ENCODE data around the gene ARPC2. TPM values are rescaled to one million over a fixed set of nuclear protein-coding genes. Genes with fewer than 3 reads are reported as not detected.

ARPC2 gene
- total RNA-seq, 1 experiment from 2014 or later, result 187 TPM

DNA sequence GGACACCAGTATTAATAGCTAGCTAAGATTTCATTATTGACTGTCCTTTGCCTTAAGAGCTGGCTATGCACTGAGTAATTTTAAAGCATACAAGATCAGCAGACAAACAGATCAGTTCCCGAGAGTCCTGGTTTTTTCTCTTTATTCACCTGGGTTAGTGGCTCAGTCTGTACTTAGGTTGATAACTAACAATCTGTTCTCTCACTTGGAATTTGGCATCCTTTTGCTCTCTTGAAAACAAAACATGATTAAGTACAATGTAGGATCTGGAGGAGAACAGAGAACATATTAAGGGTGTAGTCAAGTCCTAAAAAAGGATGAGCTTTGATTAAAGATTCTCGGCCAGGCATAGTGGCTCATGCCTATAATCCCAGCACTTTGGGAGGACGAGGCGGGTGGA is 16.6 kb downstream of the ARPC2 start (continued):
- no peak for TF ChIP-seq ZBTB33 (IDR thresholded peaks at IDR 0.05; ENCODE audit: extremely low read depth, insufficient replicate concordance, low read length)
- no peak for TF ChIP-seq EZH2 (IDR thresholded peaks at IDR 0.05)
- TF ChIP-seq SRF (IDR thresholded peaks at IDR 0.05; ENCODE audit: low read depth), result no peak
- no peak for TF ChIP-seq POLR2AphosphoS5 (IDR thresholded peaks at IDR 0.05; ENCODE audit: low read depth, low read length)
- no peak for TF ChIP-seq JUND (IDR thresholded peaks at IDR 0.05)
- no peak for TF ChIP-seq SIN3A (IDR thresholded peaks at IDR 0.05; ENCODE audit: low read depth)
- no peak for TF ChIP-seq FOSL1 (IDR thresholded peaks at IDR 0.05; ENCODE audit: low read depth)

- Histone ChIP-seq H3K4me1 (ENCODE audit: control insufficient read depth in 1 of 2, insufficient read depth in 2 of 2, low read length in 2 of 2) (peaks cover 16% of the 10 kb centered on the region in 2 experiments), H3K9ac (ENCODE audit: low read length) (no peak overlapping the region), H2AFZ (ENCODE audit: low read depth, low read length, poor library complexity, severe bottlenecking) (no peak overlapping the region), H3K9me3 (ENCODE audit: control insufficient read depth in 1 of 2, insufficient read depth in 1 of 2, low read depth in 1 of 2, low read length in 2 of 2) (no peaks in the 10 kb centered on the region), H4K20me1 (ENCODE audit: insufficient read depth) (no peaks in the 10 kb centered on the region), H3K36me3 (ENCODE audit: control insufficient read depth in 1 of 2, insufficient read depth in 2 of 2, low read length in 2 of 2) (peaks cover 57 to 58% of the 10 kb centered on the region in 2 experiments), H3K4me3 (replicated peaks in 1 of 2; ENCODE audit: low read depth in 1 of 2, low read length in 2 of 2) (no peak overlapping the region), H3K9me2 (ENCODE audit: insufficient read depth) (no peaks in the 10 kb centered on the region), H3K27me3 (ENCODE audit: insufficient read depth, low read length) (no peaks in the 10 kb centered on the region), H3K27ac (ENCODE audit: low read depth, low read length) (no peak overlapping the region), H3K79me2 (ENCODE audit: insufficient read depth, low read length) (peaks cover 25% of the 10 kb centered on the region), H3K4me2 (ENCODE audit: low read length) (no peak overlapping the region)
- ChIA-PET RAD21 (ENCODE audit: low non-redundant PET in 1 of 2, low total read pairs in 2 of 2, uncharacterized antibody in 2 of 2, unreplicated experiment in 2 of 2) (no interaction called here), POLR2A (no interaction called here), CTCF (no interaction called here)
- TF ChIP-seq, protein P1, sequence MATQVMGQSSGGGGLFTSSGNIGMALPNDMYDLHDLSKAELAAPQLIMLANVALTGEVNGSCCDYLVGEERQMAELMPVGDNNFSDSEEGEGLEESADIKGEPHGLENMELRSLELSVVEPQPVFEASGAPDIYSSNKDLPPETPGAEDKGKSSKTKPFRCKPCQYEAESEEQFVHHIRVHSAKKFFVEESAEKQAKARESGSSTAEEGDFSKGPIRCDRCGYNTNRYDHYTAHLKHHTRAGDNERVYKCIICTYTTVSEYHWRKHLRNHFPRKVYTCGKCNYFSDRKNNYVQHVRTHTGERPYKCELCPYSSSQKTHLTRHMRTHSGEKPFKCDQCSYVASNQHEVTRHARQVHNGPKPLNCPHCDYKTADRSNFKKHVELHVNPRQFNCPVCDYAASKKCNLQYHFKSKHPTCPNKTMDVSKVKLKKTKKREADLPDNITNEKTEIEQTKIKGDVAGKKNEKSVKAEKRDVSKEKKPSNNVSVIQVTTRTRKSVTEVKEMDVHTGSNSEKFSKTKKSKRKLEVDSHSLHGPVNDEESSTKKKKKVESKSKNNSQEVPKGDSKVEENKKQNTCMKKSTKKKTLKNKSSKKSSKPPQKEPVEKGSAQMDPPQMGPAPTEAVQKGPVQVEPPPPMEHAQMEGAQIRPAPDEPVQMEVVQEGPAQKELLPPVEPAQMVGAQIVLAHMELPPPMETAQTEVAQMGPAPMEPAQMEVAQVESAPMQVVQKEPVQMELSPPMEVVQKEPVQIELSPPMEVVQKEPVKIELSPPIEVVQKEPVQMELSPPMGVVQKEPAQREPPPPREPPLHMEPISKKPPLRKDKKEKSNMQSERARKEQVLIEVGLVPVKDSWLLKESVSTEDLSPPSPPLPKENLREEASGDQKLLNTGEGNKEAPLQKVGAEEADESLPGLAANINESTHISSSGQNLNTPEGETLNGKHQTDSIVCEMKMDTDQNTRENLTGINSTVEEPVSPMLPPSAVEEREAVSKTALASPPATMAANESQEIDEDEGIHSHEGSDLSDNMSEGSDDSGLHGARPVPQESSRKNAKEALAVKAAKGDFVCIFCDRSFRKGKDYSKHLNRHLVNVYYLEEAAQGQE (IDR thresholded peaks at IDR 0.05; ENCODE audit: low read depth), result no peak
- TF ChIP-seq EZH2phosphoT487 (IDR thresholded peaks at IDR 0.05; ENCODE audit: borderline replicate concordance) (no peak), EZH2 (IDR thresholded peaks at IDR 0.05) (no peak), ELF1 (IDR thresholded peaks at IDR 0.05; ENCODE audit: borderline replicate concordance, low read depth) (no peak), YY1 (IDR thresholded peaks at IDR 0.05; ENCODE audit: extremely low read depth, insufficient replicate concordance, low read depth, low read length) (no peak), ZNF274 (IDR thresholded peaks at IDR 0.05; ENCODE audit: low read depth, low read length) (no peak), FOSL1 (IDR thresholded peaks at IDR 0.05; ENCODE audit: low read depth) (no peak), POLR2AphosphoS5 (IDR thresholded peaks at IDR 0.05; ENCODE audit: low read depth, low read length) (no peak), ATF3 (IDR thresholded peaks at IDR 0.05) (no peak), CBX3 (IDR thresholded peaks at IDR 0.05; ENCODE audit: low read depth) (no peak), POLR2A (IDR thresholded peaks at IDR 0.05; ENCODE audit: borderline replicate concordance, extremely low read depth, insufficient read depth, insufficient read length) (no peak), SP1 (IDR thresholded peaks at IDR 0.05; ENCODE audit: low read depth) (no peak), CEBPB (IDR thresholded peaks at IDR 0.05; ENCODE audit: low read depth) (no peak), TCF7L2 (IDR thresholded peaks at IDR 0.05; ENCODE audit: borderline replicate concordance, extremely low read depth, insufficient read depth, insufficient read length) (no peak)
- TF ChIP-seq, protein P2, sequence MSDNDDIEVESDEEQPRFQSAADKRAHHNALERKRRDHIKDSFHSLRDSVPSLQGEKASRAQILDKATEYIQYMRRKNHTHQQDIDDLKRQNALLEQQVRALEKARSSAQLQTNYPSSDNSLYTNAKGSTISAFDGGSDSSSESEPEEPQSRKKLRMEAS (IDR thresholded peaks at IDR 0.05), result no peak
- DNase-seq (ENCODE audit: low read depth, low spot score) (no peak), ATAC-seq (no peak)
- no TSS peak for BruUV-seq (replicated peaks)
- intact Hi-C loops (cut with micrococcal nuclease), result no loop called here
These were observed 17.5 kb downstream of the ARPC2 start for GRCh38 chr2:218234521-218234920.

Measured in HCT116 (cell line).